Measurements from ENCODE around the gene ZNF396. TPM values are rescaled to one million over a fixed set of nuclear protein-coding genes. Genes with fewer than 3 reads are reported as not detected.

Gene ZNF396
- total and polyA plus RNA-seq, 9 of the 15 experiments (the other 6 are each of a cell fraction or from before 2014, with no cell fraction given), result 0.73 to 2.3 (median 1.9) TPM

GRCh38 chr18:35408843-35409261, 31.7 kb upstream of the ZNF396 start (continued):
- TF ChIP-seq PBX2 (CRISPR knock-in tag; IDR thresholded peaks at IDR 0.05; ENCODE audit: low read depth), result no peak
- TF ChIP-seq PBX2 (tag; conservative IDR thresholded peaks at IDR 0.05; ENCODE audit: low read depth), result no peak
- no peak for TF ChIP-seq MTA1 (IDR thresholded peaks at IDR 0.05; ENCODE audit: borderline replicate concordance)
- TF ChIP-seq PPARD (CRISPR knock-in tag; IDR thresholded peaks at IDR 0.05), result no peak
- TF ChIP-seq THRA (IDR thresholded peaks at IDR 0.05), result no peak
- TF ChIP-seq SAFB (IDR thresholded peaks at IDR 0.05; ENCODE audit: borderline replicate concordance, low read depth, low read length), result no peak
- no peak for TF ChIP-seq MAX (CRISPR knock-in tag; IDR thresholded peaks at IDR 0.05)
- TF ChIP-seq MBD2 (IDR thresholded peaks at IDR 0.05; ENCODE audit: borderline replicate concordance, low read depth), result no peak
- no peak for TF ChIP-seq NFE2L1 (tag; IDR thresholded peaks at IDR 0.05; ENCODE audit: borderline replicate concordance, low read depth)

All from K562 (cell line).